GM12872 (cell line): ENCODE data around the gene METAP1D.

Experiments
- TF ChIP-seq, protein P1 (sequence below): IDR thresholded peaks from 3 replicates; pipeline ENCODE4 v1.5.1; 2011; ENCODE audit warnings: low read depth, mild to moderate bottlenecking, low read length, moderate library complexity; ENCODE audit not compliant: insufficient read depth

METAP1D gene

DNA sequence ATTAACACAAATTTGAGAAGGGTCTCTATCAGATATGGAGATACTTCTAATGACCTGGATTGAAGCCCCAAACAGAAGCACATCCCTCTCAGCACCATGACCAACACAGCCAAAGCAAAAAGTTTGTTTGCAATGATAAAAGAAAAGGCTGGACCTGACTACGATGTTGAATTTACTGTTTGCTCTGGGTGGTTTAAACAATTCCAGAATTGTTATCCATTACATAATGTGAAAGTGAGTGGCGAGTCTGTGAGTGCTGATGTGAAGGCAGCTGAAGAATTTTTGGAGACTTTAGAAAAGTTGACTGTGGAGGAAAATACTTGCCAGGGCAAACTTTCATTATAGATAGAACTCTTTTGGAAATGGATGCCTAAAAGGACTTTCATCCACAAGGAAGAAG lies 120.4 kb downstream of the METAP1D start:
- TF ChIP-seq, protein P1, sequence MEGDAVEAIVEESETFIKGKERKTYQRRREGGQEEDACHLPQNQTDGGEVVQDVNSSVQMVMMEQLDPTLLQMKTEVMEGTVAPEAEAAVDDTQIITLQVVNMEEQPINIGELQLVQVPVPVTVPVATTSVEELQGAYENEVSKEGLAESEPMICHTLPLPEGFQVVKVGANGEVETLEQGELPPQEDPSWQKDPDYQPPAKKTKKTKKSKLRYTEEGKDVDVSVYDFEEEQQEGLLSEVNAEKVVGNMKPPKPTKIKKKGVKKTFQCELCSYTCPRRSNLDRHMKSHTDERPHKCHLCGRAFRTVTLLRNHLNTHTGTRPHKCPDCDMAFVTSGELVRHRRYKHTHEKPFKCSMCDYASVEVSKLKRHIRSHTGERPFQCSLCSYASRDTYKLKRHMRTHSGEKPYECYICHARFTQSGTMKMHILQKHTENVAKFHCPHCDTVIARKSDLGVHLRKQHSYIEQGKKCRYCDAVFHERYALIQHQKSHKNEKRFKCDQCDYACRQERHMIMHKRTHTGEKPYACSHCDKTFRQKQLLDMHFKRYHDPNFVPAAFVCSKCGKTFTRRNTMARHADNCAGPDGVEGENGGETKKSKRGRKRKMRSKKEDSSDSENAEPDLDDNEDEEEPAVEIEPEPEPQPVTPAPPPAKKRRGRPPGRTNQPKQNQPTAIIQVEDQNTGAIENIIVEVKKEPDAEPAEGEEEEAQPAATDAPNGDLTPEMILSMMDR: no peak

DNA sequence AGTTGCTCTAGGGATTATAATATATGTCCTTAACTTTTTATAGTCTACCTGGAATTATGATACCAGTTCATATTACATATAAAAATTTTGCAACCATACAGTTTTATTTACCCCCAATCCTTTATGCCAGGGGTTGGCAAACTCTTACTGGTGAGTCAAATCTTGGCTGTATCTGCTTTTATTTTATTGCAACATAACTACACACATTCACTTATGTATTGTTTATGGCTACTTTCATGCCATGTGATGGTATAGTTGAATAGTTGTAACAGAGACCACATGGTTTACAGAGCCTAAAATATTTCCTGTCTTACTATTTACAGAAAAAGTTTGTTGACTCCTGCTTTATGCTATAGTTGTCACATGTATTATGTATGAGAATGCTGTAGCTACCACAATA lies 128.7 kb downstream of the METAP1D start:
- TF ChIP-seq, protein P1: no peak

DNA sequence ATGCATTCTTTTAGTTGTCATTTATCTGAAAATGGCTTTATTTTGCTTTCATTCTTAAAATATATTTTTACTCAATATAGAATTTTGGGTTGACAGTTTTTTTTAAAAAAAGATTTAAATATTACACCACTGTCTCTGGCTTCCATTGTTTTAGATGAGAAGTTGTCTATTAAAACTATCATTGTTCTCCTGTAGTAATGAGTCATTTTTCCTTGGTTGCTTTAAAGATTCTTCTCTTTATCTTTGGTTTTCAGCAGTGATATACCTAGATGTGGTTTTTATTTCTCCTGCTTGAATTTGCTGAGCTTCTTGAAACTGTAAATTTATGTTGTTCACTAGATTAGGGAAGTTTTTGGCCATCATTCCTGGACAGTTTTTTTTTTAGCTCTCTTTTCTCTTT lies 129.7 kb downstream of the METAP1D start:
- TF ChIP-seq, protein P1: no peak
